HCT116 (cell line): ENCODE data around the gene CEND1. TPM values are rescaled to one million over a fixed set of nuclear protein-coding genes. Genes with fewer than 3 reads are reported as not detected.

Experiments used
- ATAC-seq: fragments of 200-7000 bp; cut with Tn5 transposase; 2 replicates; pipeline ENCODE4 v1.9.1; 2020; ENCODE audit warnings: mild to moderate bottlenecking, moderate library complexity
- BruUV-seq: library from RNA; stranded (reverse); fragments of 400-500 nt; replicated peaks from 2 replicates; lab custom pipeline; 2021; lab: Mats Ljungman, UMichigan
- CTCF ChIA-PET: fragments of 300-600 bp; sonication (Branson Sonifier 250); formaldehyde crosslinking; loops from one replicate; lab custom pipeline; 2021; ENCODE audit warnings: antibody characterized with exemption; lab: Charles Lee
- POLR2A ChIA-PET: fragments of 300-600, 350-600 bp; sonication (Branson Sonifier 250); formaldehyde crosslinking; loops from one replicate; lab custom pipeline; 2021; ENCODE audit warnings: antibody characterized with exemption; lab: Charles Lee
- RAD21 ChIA-PET, 2 experiments: fragments of 300-600 bp; sonication (Branson Sonifier 250); formaldehyde crosslinking; loops; one replicate each; lab custom pipeline; 2023; ENCODE audit warnings: low total read pairs in 2 of 2; ENCODE audit not compliant: uncharacterized antibody in 2 of 2, unreplicated experiment in 2 of 2, low non-redundant PET in 1 of 2; lab: Charles Lee
- DNase-seq: peaks from one replicate; pipeline ENCODE4 v3.0.0-alpha.2; 2010; ENCODE audit warnings: low read depth, low spot score
- H2AFZ ChIP-seq: fragments of 200-600 bp; shearing (Covaris generic), sonication (generic); 2 replicates; pipeline ENCODE4 v1.6.1; 2017; ENCODE audit warnings: low read depth, mixed run types, mixed read lengths, antibody characterized with exemption, low read length; ENCODE audit not compliant: poor library complexity, severe bottlenecking
- H3K27ac ChIP-seq: 2 replicates; pipeline ENCODE4 v1.5.1; 2012; ENCODE audit warnings: low read depth, low read length
- H3K27me3 ChIP-seq: fragments of 200-600 bp; sonication (generic); 2 replicates; pipeline ENCODE4 v1.6.1; 2016; ENCODE audit warnings: mixed run types, low read length, mixed read lengths; ENCODE audit not compliant: insufficient read depth
- H3K36me3 ChIP-seq, 2 experiments: fragments of 200-500 bp in 1 of 2; fragments of 200-600 bp in 1 of 2; sonication (Bioruptor generic) in 1 of 2; sonication (generic) in 1 of 2; 2 replicates each; pipeline versions ENCODE4 v1.5.1 to v1.6.1; 2014 to 2016; ENCODE audit warnings: low read length in 2 of 2, inconsistent platforms in 1 of 2, mixed read lengths in 1 of 2, mixed run types in 1 of 2; ENCODE audit not compliant: insufficient read depth in 2 of 2, control insufficient read depth in 1 of 2
- H3K4me1 ChIP-seq, 2 experiments: fragments of 200-600 bp in 1 of 2; sonication (generic) in 1 of 2; 2 replicates each; pipeline versions ENCODE4 v1.5.1 to v1.6.1; 2012 to 2017; ENCODE audit warnings: low read length in 2 of 2, inconsistent platforms in 1 of 2, mild to moderate bottlenecking in 1 of 2, mixed read lengths in 1 of 2, mixed run types in 1 of 2, moderate library complexity in 1 of 2; ENCODE audit not compliant: insufficient read depth in 2 of 2, control insufficient read depth in 1 of 2
- H3K4me2 ChIP-seq: fragments of 200-600 bp; sonication (generic); 2 replicates; pipeline ENCODE4 v1.6.1; 2017; ENCODE audit warnings: mixed run types, low read length, mixed read lengths
- H3K4me3 ChIP-seq, 2 experiments: fragments of 200-600 bp in 1 of 2; sonication (generic) in 1 of 2; replicated peaks in 1 of 2; 2 replicates each; pipeline ENCODE4 v1.5.1; 2011 to 2016; ENCODE audit warnings: low read length in 2 of 2, control low read depth in 1 of 2, low read depth in 1 of 2, mild to moderate bottlenecking in 1 of 2, mixed read lengths in 1 of 2, mixed run types in 1 of 2
- H3K79me2 ChIP-seq: fragments of 200-600 bp; sonication (generic); 2 replicates; pipeline ENCODE4 v1.6.1; 2017; ENCODE audit warnings: mild to moderate bottlenecking, mixed run types, low read length, moderate library complexity, mixed read lengths; ENCODE audit not compliant: insufficient read depth
- H3K9ac ChIP-seq: fragments of 200-600 bp; sonication (generic); 2 replicates; pipeline ENCODE4 v1.6.1; 2016; ENCODE audit warnings: low read length, mixed read lengths
- H3K9me2 ChIP-seq: fragments of 200-600 bp; sonication (generic), shearing (Covaris generic); 2 replicates; pipeline ENCODE4 v1.6.1; 2017; ENCODE audit warnings: mixed run types, mild to moderate bottlenecking, moderate library complexity; ENCODE audit not compliant: insufficient read depth
- H3K9me3 ChIP-seq, 2 experiments: fragments of 200-500 bp in 1 of 2; fragments of 200-600 bp in 1 of 2; sonication (Bioruptor generic) in 1 of 2; sonication (generic) in 1 of 2; 2 replicates each; pipeline ENCODE4 v1.6.1; 2014 to 2017; ENCODE audit warnings: low read length in 2 of 2, mixed read lengths in 2 of 2, inconsistent platforms in 1 of 2, low read depth in 1 of 2, mild to moderate bottlenecking in 1 of 2, mixed run types in 1 of 2, moderate library complexity in 1 of 2; ENCODE audit not compliant: control insufficient read depth in 1 of 2, insufficient read depth in 1 of 2
- H4K20me1 ChIP-seq: fragments of 200-600 bp; sonication (generic), shearing (Covaris generic); 2 replicates; pipeline ENCODE4 v1.6.1; 2017; ENCODE audit warnings: mixed run types, mild to moderate bottlenecking, moderate library complexity; ENCODE audit not compliant: insufficient read depth
- ATF3 ChIP-seq: IDR thresholded peaks from 2 replicates; pipeline ENCODE4 v1.6.1; 2012
- CBX3 ChIP-seq: IDR thresholded peaks from 2 replicates; pipeline ENCODE4 v1.6.1; 2012; ENCODE audit warnings: low read depth
- CEBPB ChIP-seq: IDR thresholded peaks from 2 replicates; pipeline ENCODE4 v1.6.1; 2012; ENCODE audit warnings: low read depth
- CTCF ChIP-seq, 3 experiments: fragments of 200-600 bp in 1 of 3; sonication (generic) in 1 of 3; IDR thresholded peaks in 2 of 3; conservative IDR thresholded peaks in 1 of 3; 2 replicates each; pipeline ENCODE4 v1.5.1; 2012 to 2017; ENCODE audit warnings: low read depth in 2 of 3, low read length in 2 of 3, antibody characterized with exemption in 1 of 3, borderline replicate concordance in 1 of 3, control low read depth in 1 of 3, mild to moderate bottlenecking in 1 of 3, mixed read lengths in 1 of 3, mixed run types in 1 of 3, moderate library complexity in 1 of 3; ENCODE audit not compliant: insufficient read depth in 1 of 3
- EGR1 ChIP-seq: IDR thresholded peaks from 2 replicates; pipeline ENCODE4 v1.6.1; 2012; ENCODE audit warnings: low read depth
- ELF1 ChIP-seq: IDR thresholded peaks from 2 replicates; pipeline ENCODE4 v1.6.1; 2012; ENCODE audit warnings: low read depth, borderline replicate concordance
- EZH2phosphoT487 ChIP-seq: fragments of 200-600 bp; IDR thresholded peaks from 2 replicates; pipeline ENCODE4 v1.6.1; 2018; ENCODE audit warnings: antibody characterized with exemption, borderline replicate concordance
- FOSL1 ChIP-seq: IDR thresholded peaks from 2 replicates; pipeline ENCODE4 v1.6.1; 2012; ENCODE audit warnings: low read depth
- JUND ChIP-seq: IDR thresholded peaks from 2 replicates; pipeline ENCODE4 v1.6.1; 2012
- POLR2A ChIP-seq: IDR thresholded peaks from 2 replicates; pipeline ENCODE4 v1.7.0; 2011; ENCODE audit warnings: borderline replicate concordance; ENCODE audit not compliant: insufficient read depth, insufficient read length; ENCODE audit errors: extremely low read depth
- POLR2AphosphoS5 ChIP-seq: IDR thresholded peaks from 2 replicates; pipeline ENCODE4 v1.6.1; 2011; ENCODE audit warnings: mild to moderate bottlenecking, low read depth, low read length, moderate library complexity
- SP1 ChIP-seq: IDR thresholded peaks from 2 replicates; pipeline ENCODE4 v1.6.1; 2012; ENCODE audit warnings: low read depth
- SRF ChIP-seq: IDR thresholded peaks from 2 replicates; pipeline ENCODE4 v1.6.1; 2012; ENCODE audit warnings: low read depth
- YY1 ChIP-seq: IDR thresholded peaks from 2 replicates; pipeline ENCODE4 v1.6.1; 2011; ENCODE audit warnings: low read length, low read depth, moderate library complexity, mild to moderate bottlenecking; ENCODE audit not compliant: insufficient replicate concordance; ENCODE audit errors: extremely low read depth
- ZBTB33 ChIP-seq: IDR thresholded peaks from 2 replicates; pipeline ENCODE4 v1.6.1; 2011; ENCODE audit warnings: mild to moderate bottlenecking, low read length, moderate library complexity; ENCODE audit not compliant: insufficient replicate concordance; ENCODE audit errors: extremely low read depth
- ZNF274 ChIP-seq: fragments of 200-500 bp; sonication (Bioruptor generic); IDR thresholded peaks from 2 replicates; pipeline ENCODE4 v1.6.1; 2014; ENCODE audit warnings: mild to moderate bottlenecking, low read depth, low read length, inconsistent platforms
- intact Hi-C: fragments of 100-400 bp; cut with micrococcal nuclease; formaldehyde crosslinking; loops from 2 replicates; pipeline ENCODE4 v1.10.0; 2022
- total RNA-seq: library from RNA; stranded (reverse); gene quantifications from one replicate; pipeline ENCODE4 v1.2.1, GENCODE V29; 2021; ENCODE audit not compliant: unreplicated experiment

The CEND1 gene
- total RNA-seq, 1 experiment from 2014 or later = 0.27 TPM

DNA sequence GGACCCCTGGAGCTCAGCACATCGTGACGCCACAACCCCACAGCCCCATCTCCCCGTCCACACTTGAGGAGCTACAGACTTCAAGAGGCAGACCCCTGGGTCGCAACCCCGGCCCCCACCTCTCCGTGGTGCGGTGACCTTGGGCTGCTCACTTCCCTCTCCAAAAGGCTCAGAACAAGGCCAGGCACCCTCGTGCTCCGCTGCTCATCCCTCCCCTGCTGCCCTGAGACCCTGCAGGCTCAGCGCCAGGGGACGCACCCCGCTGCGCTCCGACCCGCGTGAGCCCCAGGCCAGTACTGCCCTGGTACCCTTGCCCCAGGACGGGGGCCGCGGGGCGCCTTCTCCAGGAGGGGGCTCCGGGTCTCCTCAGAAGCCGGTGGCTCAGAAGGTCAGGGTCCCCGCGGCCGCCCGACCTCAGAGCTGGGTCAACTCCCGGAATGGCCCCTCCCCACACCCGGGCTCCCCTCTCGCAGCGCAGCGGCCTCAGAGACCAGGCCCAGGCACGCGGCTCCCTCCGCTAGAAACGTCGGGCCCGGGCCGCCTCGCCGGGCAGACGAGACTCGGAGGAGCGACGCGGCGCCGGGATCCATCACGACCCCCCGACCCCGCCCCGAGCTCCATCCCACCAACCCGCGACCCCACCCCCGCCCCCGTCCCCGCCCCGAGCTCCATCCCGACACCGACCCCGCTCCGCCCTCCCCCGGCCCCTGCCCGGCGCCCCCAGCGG, 13.2 kb downstream of the CEND1 start:
- Histone ChIP-seq H3K9me3 (no peaks in the 10 kb centered on the region), H2AFZ (no peak overlapping the region), H3K9ac (peak overlapping the region; percentile 99), H3K79me2 (peaks cover 84% of the 10 kb centered on the region), H3K4me1 (peaks cover 15 to 32% of the 10 kb centered on the region in 2 experiments), H3K9me2 (no peaks in the 10 kb centered on the region), H3K36me3 (peaks cover 7 to 21% of the 10 kb centered on the region in 2 experiments; a peak in 3 of 4 replicates), H3K27ac (peak overlapping the region; percentile 95), H3K4me3 (peak overlapping the region; percentile 89 to 90), H3K4me2 (peak overlapping the region; percentile 93), H3K27me3 (no peaks in the 10 kb centered on the region), H4K20me1 (no peaks in the 10 kb centered on the region)
- RAD21 ChIA-PET = no interaction called here
- POLR2A ChIA-PET = no interaction called here
- intact Hi-C loops = no loop called here
- DNase-seq (no peak), ATAC-seq (peak; percentile 59)
- CTCF ChIA-PET = interaction anchor here (0.6 to 1.5 kb wide), 2 partner anchors 19 to 110 kb away, joined by 3 to 4 read pairs; no protein-coding TSS in a partner anchor
- no peak for TF ChIP-seq CBX3
- no peak for TF ChIP-seq FOSL1
- TSS peak; percentile 46 for BruUV-seq

DNA sequence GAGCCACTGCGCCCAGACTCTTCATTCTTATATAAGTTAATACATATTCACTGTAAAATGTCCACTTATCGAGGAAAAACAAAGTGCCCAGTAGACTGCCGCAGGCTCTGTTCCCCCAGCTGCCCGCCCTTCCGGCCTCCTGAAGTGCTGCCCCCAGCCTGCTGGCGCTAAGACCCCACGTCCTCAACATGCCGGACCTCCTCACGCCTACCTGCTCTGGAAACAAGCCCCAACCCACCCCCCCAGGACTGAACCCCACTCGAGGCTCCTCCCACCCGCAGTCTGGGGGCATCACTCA, 13.7 kb downstream of the CEND1 start:
- Histone ChIP-seq H3K4me3 (peak overlapping the region; percentile 89 to 90), H4K20me1 (no peaks in the 10 kb centered on the region), H3K9ac (peak overlapping the region; percentile 99), H3K9me2 (no peaks in the 10 kb centered on the region), H3K9me3 (no peaks in the 10 kb centered on the region), H3K36me3 (peaks cover 8 to 26% of the 10 kb centered on the region in 2 experiments; a peak in 3 of 4 replicates), H3K4me2 (peak overlapping the region; percentile 92), H3K4me1 (peaks cover 15 to 32% of the 10 kb centered on the region in 2 experiments), H2AFZ (no peak overlapping the region), H3K27me3 (no peaks in the 10 kb centered on the region), H3K79me2 (peaks cover 90% of the 10 kb centered on the region), H3K27ac (peak overlapping the region; percentile 95)
- ChIA-PET RAD21 (no interaction called here), CTCF (interaction anchor here (0.6 to 1.5 kb wide), 2 partner anchors 19 to 109 kb away, joined by 3 to 4 read pairs; no protein-coding TSS in a partner anchor), POLR2A (interaction anchor here (0.8 kb wide), 1 partner anchor 10 kb away, joined by 4 read pairs; no protein-coding TSS in a partner anchor)
- intact Hi-C loops = no loop called here
- no TSS peak for BruUV-seq
- ATAC-seq (peak; percentile 1; the same call in 1 of the 2 replicates), DNase-seq (no peak)
- no peak for TF ChIP-seq ELF1
- no peak for TF ChIP-seq CTCF (IDR thresholded peaks at IDR 0.05 in 2 of 3, conservative IDR thresholded peaks at IDR 0.05 in 1 of 3; ENCODE audit: borderline replicate concordance in 1 of 3, insufficient read depth in 1 of 3, low read depth in 2 of 3, low read length in 2 of 3)
- TF ChIP-seq ZBTB33 = no peak
- no peak for TF ChIP-seq JUND
- no peak for TF ChIP-seq POLR2AphosphoS5
- TF ChIP-seq CBX3 = no peak
- TF ChIP-seq ZNF274 = no peak
- no peak for TF ChIP-seq YY1
- no peak for TF ChIP-seq EZH2phosphoT487
- TF ChIP-seq CEBPB = no peak
- TF ChIP-seq SP1 = no peak
- TF ChIP-seq EGR1 = no peak
- no peak for TF ChIP-seq POLR2A
- no peak for TF ChIP-seq SRF
- TF ChIP-seq ATF3 = no peak
